ENCODE data around the gene DOCK2. TPM values are rescaled to one million over a fixed set of nuclear protein-coding genes. Genes with fewer than 3 reads are reported as not detected.

The DOCK2 gene
- total and polyA plus RNA-seq, 2 of the 8 experiments (the other 6 are each of a cell fraction or from before 2014, with no cell fraction given): 3.9 to 5.7 TPM

DNA sequence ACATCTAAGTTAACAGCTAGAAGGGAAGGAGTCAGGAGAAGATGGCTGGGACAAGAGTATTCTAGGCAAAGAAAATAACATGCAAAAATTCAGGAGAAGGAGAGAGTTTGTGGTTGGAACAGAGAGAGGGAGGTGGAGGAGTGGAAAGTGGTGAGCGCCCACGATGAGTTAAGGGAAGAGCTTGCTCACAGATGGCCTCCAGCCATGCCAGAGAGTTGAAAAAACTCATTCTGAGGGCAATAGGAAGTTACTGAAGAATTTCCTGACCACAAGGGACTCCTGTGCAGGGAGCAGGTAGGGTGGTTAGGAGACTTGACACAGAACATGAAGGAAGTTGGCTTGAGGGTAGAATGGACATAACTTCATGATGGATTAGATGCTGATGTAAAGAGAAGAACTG is 159.7 kb downstream of the DOCK2 start (continued):
- no peak for TF ChIP-seq SP4 (IDR thresholded peaks at IDR 0.05; ENCODE audit: low read length)
- TF ChIP-seq MAFK (IDR thresholded peaks at IDR 0.05; ENCODE audit: low read depth, low read length): no peak
- no peak for TF ChIP-seq RBBP5 (IDR thresholded peaks at IDR 0.05; ENCODE audit: borderline replicate concordance, low read depth, low read length)
- no peak for TF ChIP-seq FOSL1 (IDR thresholded peaks at IDR 0.05; ENCODE audit: insufficient read depth, low read depth, low read length)
- no peak for TF ChIP-seq TBP (IDR thresholded peaks at IDR 0.05; ENCODE audit: low read depth, low read length)
